PC-3 (cell line): ENCODE data around the gene SVOP. TPM values are rescaled to one million over a fixed set of nuclear protein-coding genes. Genes with fewer than 3 reads are reported as not detected.

Source experiments
- ATAC-seq: fragments of 200-7000 bp; cut with Tn5 transposase; 2 replicates; pipeline ENCODE4 v1.9.1; 2020; ENCODE audit warnings: mild to moderate bottlenecking, moderate library complexity
- BruUV-seq: library from RNA; stranded (reverse); fragments of 400-500 nt; replicated peaks from 2 replicates; lab custom pipeline; 2021; lab: Mats Ljungman, UMichigan
- CTCF ChIA-PET: fragments of 300-600 bp; sonication (Branson Sonifier 250); formaldehyde crosslinking; loops from one replicate; lab custom pipeline; 2022; ENCODE audit warnings: antibody characterized with exemption; lab: Charles Lee
- POLR2A ChIA-PET: fragments of 300-600 bp; sonication (Branson Sonifier 250); formaldehyde crosslinking; loops from one replicate; lab custom pipeline; 2022; ENCODE audit warnings: antibody characterized with exemption; ENCODE audit not compliant: unreplicated experiment; lab: Charles Lee
- DNase-seq: peaks from one replicate; pipeline ENCODE4 v3.0.0-alpha.2; 2015
- H2AFZ ChIP-seq: fragments of 300-600 bp; sonication (generic); 2 replicates; pipeline ENCODE4 v1.6.0; 2016; ENCODE audit warnings: antibody characterized with exemption, low read length
- H3F3A ChIP-seq: fragments of 300-600 bp; sonication (generic); one replicate; pipeline ENCODE4 v1.6.0; 2017; ENCODE audit warnings: antibody characterized with exemption, low read length, control low read depth, mild to moderate bottlenecking; ENCODE audit not compliant: unreplicated experiment
- H3K27ac ChIP-seq: fragments of 300-600 bp; sonication (generic); 2 replicates; pipeline ENCODE4 v1.5.1; 2016; ENCODE audit warnings: mild to moderate bottlenecking, low read length
- H3K27me3 ChIP-seq: fragments of 300-600 bp; sonication (generic); 2 replicates; pipeline ENCODE4 v1.6.1; 2016; ENCODE audit warnings: low read length, mixed read lengths
- H3K36me3 ChIP-seq: fragments of 300-600 bp; sonication (generic); 2 replicates; pipeline ENCODE4 v1.6.1; 2016; ENCODE audit warnings: low read depth, mixed run types, low read length, mixed read lengths
- H3K4me1 ChIP-seq: fragments of 300-600 bp; sonication (generic); 2 replicates; pipeline ENCODE4 v1.5.1; 2016; ENCODE audit warnings: low read length; ENCODE audit not compliant: insufficient read depth
- H3K4me2 ChIP-seq: fragments of 300-600 bp; sonication (generic); 2 replicates; pipeline ENCODE4 v1.6.0; 2016; ENCODE audit warnings: low read length
- H3K4me3 ChIP-seq: fragments of 300-600 bp; sonication (generic); 2 replicates; pipeline ENCODE4 v1.5.1; 2016; ENCODE audit warnings: mild to moderate bottlenecking, low read length, mixed read lengths
- H3K79me2 ChIP-seq: fragments of 300-600 bp; sonication (generic); 2 replicates; pipeline ENCODE4 v1.6.1; 2017; ENCODE audit warnings: low read length, mixed read lengths
- H3K9ac ChIP-seq: fragments of 300-600 bp; sonication (generic); 2 replicates; pipeline ENCODE4 v1.6.0; 2016; ENCODE audit warnings: mild to moderate bottlenecking, low read length
- H3K9me2 ChIP-seq: fragments of 300-600 bp; sonication (generic); replicated peaks from 2 replicates; pipeline ENCODE4 v1.6.1; 2016; ENCODE audit warnings: mixed run types, low read length, mixed read lengths
- H3K9me3 ChIP-seq: fragments of 300-600 bp; sonication (generic); 2 replicates; pipeline ENCODE4 v1.6.1; 2016; ENCODE audit warnings: low read length, mixed read lengths
- H4K20me1 ChIP-seq: fragments of 300-600 bp; sonication (generic); 2 replicates; pipeline ENCODE4 v1.6.1; 2016; ENCODE audit warnings: low read length, mixed read lengths
- CTCF ChIP-seq: fragments of 300-600 bp; sonication (generic); conservative IDR thresholded peaks from 2 replicates; pipeline ENCODE4 v1.5.1; 2017; ENCODE audit warnings: antibody characterized with exemption, low read depth, mild to moderate bottlenecking, low read length
- EZH2 ChIP-seq: fragments of 300-600 bp; sonication (generic); IDR thresholded peaks from one replicate; pipeline ENCODE4 v1.6.1; 2017; ENCODE audit warnings: antibody characterized with exemption, mild to moderate bottlenecking, low read length; ENCODE audit not compliant: unreplicated experiment
- EZH2phosphoT487 ChIP-seq: fragments of 300-600 bp; sonication (generic); IDR thresholded peaks from 2 replicates; pipeline ENCODE4 v1.6.1; 2018; ENCODE audit warnings: mild to moderate bottlenecking, antibody characterized with exemption, low read length, borderline replicate concordance
- intact Hi-C: fragments of 100-400 bp; cut with micrococcal nuclease; formaldehyde crosslinking; loops from 2 replicates; pipeline ENCODE4 v1.9.0; 2023
- total RNA-seq: library from RNA; depleted of rRNA; stranded (reverse); fragments of >200 nt; gene quantifications from 2 replicates; pipeline ENCODE4 v1.2.3, GENCODE V29; 2014

Gene SVOP
- total RNA-seq, 1 experiment from 2014 or later, result not detected

GRCh38 chr12:109058773-109059172, 37.9 kb upstream of the SVOP start:
- H3K4me3 ChIP-seq, result no peak overlapping the region
- ChIA-PET CTCF (no interaction called here), POLR2A (no interaction called here)
- BruUV-seq, result no TSS peak
- H3K27ac ChIP-seq, result no peak overlapping the region
- H3K27me3 ChIP-seq, result no peaks in the 10 kb centered on the region
- H4K20me1 ChIP-seq, result no peaks in the 10 kb centered on the region
- no peak overlapping the region for H3K9ac ChIP-seq
- H3K4me2 ChIP-seq, result no peak overlapping the region
- no peak for DNase-seq
- no peak for ATAC-seq
- H3K4me1 ChIP-seq, result peaks cover 2% of the 10 kb centered on the region; the same call in 1 of the 2 replicates
- no peaks in the 10 kb centered on the region for H3K9me3 ChIP-seq
- no peaks in the 10 kb centered on the region for H3K9me2 ChIP-seq
- TF ChIP-seq CTCF, result no peak
- no peak for TF ChIP-seq EZH2
- TF ChIP-seq EZH2phosphoT487, result no peak
- no peaks in the 10 kb centered on the region for H3F3A ChIP-seq
- H2AFZ ChIP-seq, result no peak overlapping the region
- 0 out of 2 replicates have a peak, but pooled peaks cover 1% of the 10 kb centered on the region for H3K79me2 ChIP-seq
- intact Hi-C loops, result no loop called here
- H3K36me3 ChIP-seq, result peaks cover 15% of the 10 kb centered on the region; the same call in 1 of the 2 replicates

- H3K36me3 ChIP-seq, result peaks cover 11% of the 10 kb centered on the region; the same call in 1 of the 2 replicates
- no peak overlapping the region for H3K4me2 ChIP-seq
- H3K9me2 ChIP-seq, result no peaks in the 10 kb centered on the region
- TF ChIP-seq EZH2phosphoT487 (no peak), EZH2 (no peak), CTCF (no peak)
- H3K9me3 ChIP-seq, result no peaks in the 10 kb centered on the region
- H3F3A ChIP-seq, result no peaks in the 10 kb centered on the region
- no peak overlapping the region for H3K4me3 ChIP-seq
- no peaks in the 10 kb centered on the region for H3K27me3 ChIP-seq
- DNase-seq (no peak), ATAC-seq (no peak)
- CTCF ChIA-PET, result no interaction called here
- intact Hi-C loops, result no loop called here
- H4K20me1 ChIP-seq, result no peaks in the 10 kb centered on the region
- no peak overlapping the region for H2AFZ ChIP-seq
- peaks cover 11% of the 10 kb centered on the region for H3K4me1 ChIP-seq
- H3K27ac ChIP-seq, result no peak overlapping the region
- peaks cover 13% of the 10 kb centered on the region; the same call in 1 of the 2 replicates for H3K79me2 ChIP-seq
- no peak overlapping the region for H3K9ac ChIP-seq
- no TSS peak for BruUV-seq
- POLR2A ChIA-PET, result no interaction called here
Measured at GRCh38 chr12:109057376-109057775, 36.5 kb upstream of the SVOP start.

- Histone ChIP-seq H3K4me2 (no peak overlapping the region), H3F3A (no peaks in the 10 kb centered on the region), H3K4me3 (no peak overlapping the region), H3K79me2 (peaks cover 13% of the 10 kb centered on the region; the same call in 1 of the 2 replicates), H3K27ac (no peak overlapping the region), H3K9me2 (no peaks in the 10 kb centered on the region), H3K4me1 (peaks cover 14% of the 10 kb centered on the region), H3K9ac (no peak overlapping the region), H3K9me3 (no peaks in the 10 kb centered on the region), H3K27me3 (no peaks in the 10 kb centered on the region), H3K36me3 (peaks cover 11% of the 10 kb centered on the region; the same call in 1 of the 2 replicates), H2AFZ (no peak overlapping the region), H4K20me1 (no peaks in the 10 kb centered on the region)
- DNase-seq, result no peak
- ATAC-seq, result no peak
- ChIA-PET POLR2A (no interaction called here), CTCF (no interaction called here)
- intact Hi-C loops, result no loop called here
- TF ChIP-seq CTCF (no peak), EZH2phosphoT487 (no peak), EZH2 (no peak)
- BruUV-seq, result no TSS peak
Measured at GRCh38 chr12:109056891-109057290, 36.0 kb upstream of the SVOP start.
